ENCODE data around the gene ZNF385B.

ZNF385B gene

GRCh38 chr2:179702912-179703311 is 158.5 kb downstream of the ZNF385B start:
- no peaks in the 10 kb centered on the region for H3K4me1 ChIP-seq (ENCODE audit: insufficient read depth, low read length)
- H3K27me3 ChIP-seq (ENCODE audit: insufficient read depth, low read length, poor library complexity), result no peaks in the 10 kb centered on the region
- H3K27ac ChIP-seq (ENCODE audit: low read length), result no peak overlapping the region
- no peak for DNase-seq
- H2AFZ ChIP-seq (ENCODE audit: low read depth, low read length), result no peak overlapping the region
- no peaks in the 10 kb centered on the region for H4K20me1 ChIP-seq (ENCODE audit: insufficient read depth, low read length)
- H3K4me2 ChIP-seq (ENCODE audit: insufficient read depth, low read length), result no peak overlapping the region
- TF ChIP-seq EZH2 (IDR thresholded peaks at IDR 0.05; ENCODE audit: borderline replicate concordance, low read depth, low read length, severe bottlenecking) (no peak), CTCF (IDR thresholded peaks at IDR 0.05; ENCODE audit: borderline replicate concordance, extremely low read depth, low read length, poor library complexity, severe bottlenecking) (no peak)
- ATAC-seq (ENCODE audit: insufficient read depth, low read depth), result no peak
- no peaks in the 10 kb centered on the region for H3K9me3 ChIP-seq (ENCODE audit: insufficient read depth, low read length, severe bottlenecking)
- no peaks in the 10 kb centered on the region for H3K36me3 ChIP-seq (ENCODE audit: insufficient read depth, low read length)
- no peak overlapping the region for H3K9ac ChIP-seq (ENCODE audit: low read depth, low read length)
- H3K4me3 ChIP-seq (ENCODE audit: low read depth in 1 of 2, low read length in 2 of 2), result no peak overlapping the region
- no peaks in the 10 kb centered on the region for H3K79me2 ChIP-seq (ENCODE audit: insufficient read depth, low read length)

- no peak overlapping the region for H2AFZ ChIP-seq (ENCODE audit: low read depth, low read length)
- H3K4me1 ChIP-seq (ENCODE audit: insufficient read depth, low read length), result no peaks in the 10 kb centered on the region
- H3K4me3 ChIP-seq (ENCODE audit: low read depth in 1 of 2, low read length in 2 of 2), result no peak overlapping the region
- DNase-seq (no peak), ATAC-seq (ENCODE audit: insufficient read depth, low read depth) (no peak)
- no peak for TF ChIP-seq CTCF (IDR thresholded peaks at IDR 0.05; ENCODE audit: borderline replicate concordance, extremely low read depth, low read length, poor library complexity, severe bottlenecking)
- no peak for TF ChIP-seq EZH2 (IDR thresholded peaks at IDR 0.05; ENCODE audit: borderline replicate concordance, low read depth, low read length, severe bottlenecking)
- no peak overlapping the region for H3K27ac ChIP-seq (ENCODE audit: low read length)
- H3K79me2 ChIP-seq (ENCODE audit: insufficient read depth, low read length), result no peaks in the 10 kb centered on the region
- no peak overlapping the region for H3K4me2 ChIP-seq (ENCODE audit: insufficient read depth, low read length)
- H4K20me1 ChIP-seq (ENCODE audit: insufficient read depth, low read length), result no peaks in the 10 kb centered on the region
- H3K9ac ChIP-seq (ENCODE audit: low read depth, low read length), result no peak overlapping the region
- H3K36me3 ChIP-seq (ENCODE audit: insufficient read depth, low read length), result no peaks in the 10 kb centered on the region
- H3K27me3 ChIP-seq (ENCODE audit: insufficient read depth, low read length, poor library complexity), result no peaks in the 10 kb centered on the region
- no peaks in the 10 kb centered on the region for H3K9me3 ChIP-seq (ENCODE audit: insufficient read depth, low read length, severe bottlenecking)
Measured at GRCh38 chr2:179701524-179702110, 159.8 kb downstream of the ZNF385B start.

- Histone ChIP-seq H3K4me1 (ENCODE audit: insufficient read depth, low read length) (no peaks in the 10 kb centered on the region), H3K27me3 (ENCODE audit: insufficient read depth, low read length, poor library complexity) (no peaks in the 10 kb centered on the region), H3K9ac (ENCODE audit: low read depth, low read length) (no peak overlapping the region), H3K79me2 (ENCODE audit: insufficient read depth, low read length) (no peaks in the 10 kb centered on the region), H3K4me2 (ENCODE audit: insufficient read depth, low read length) (no peak overlapping the region), H3K9me3 (ENCODE audit: insufficient read depth, low read length, severe bottlenecking) (no peaks in the 10 kb centered on the region), H3K27ac (ENCODE audit: low read length) (no peak overlapping the region), H3K4me3 (ENCODE audit: low read depth in 1 of 2, low read length in 2 of 2) (no peak overlapping the region), H2AFZ (ENCODE audit: low read depth, low read length) (no peak overlapping the region), H4K20me1 (ENCODE audit: insufficient read depth, low read length) (no peaks in the 10 kb centered on the region), H3K36me3 (ENCODE audit: insufficient read depth, low read length) (no peaks in the 10 kb centered on the region)
- TF ChIP-seq CTCF (IDR thresholded peaks at IDR 0.05; ENCODE audit: borderline replicate concordance, extremely low read depth, low read length, poor library complexity, severe bottlenecking), result no peak
- TF ChIP-seq EZH2 (IDR thresholded peaks at IDR 0.05; ENCODE audit: borderline replicate concordance, low read depth, low read length, severe bottlenecking), result no peak
- DNase-seq, result no peak
- ATAC-seq (ENCODE audit: insufficient read depth, low read depth), result no peak
Measured at GRCh38 chr2:179695486-179695885, 165.9 kb downstream of the ZNF385B start.

- Histone ChIP-seq H3K4me2 (ENCODE audit: insufficient read depth, low read length) (no peak overlapping the region), H3K27ac (ENCODE audit: low read length) (no peak overlapping the region), H3K4me3 (ENCODE audit: low read depth in 1 of 2, low read length in 2 of 2) (no peak overlapping the region), H2AFZ (ENCODE audit: low read depth, low read length) (no peak overlapping the region), H3K4me1 (ENCODE audit: insufficient read depth, low read length) (no peaks in the 10 kb centered on the region), H3K36me3 (ENCODE audit: insufficient read depth, low read length) (no peaks in the 10 kb centered on the region), H4K20me1 (ENCODE audit: insufficient read depth, low read length) (no peaks in the 10 kb centered on the region), H3K27me3 (ENCODE audit: insufficient read depth, low read length, poor library complexity) (no peaks in the 10 kb centered on the region), H3K9ac (ENCODE audit: low read depth, low read length) (no peak overlapping the region), H3K79me2 (ENCODE audit: insufficient read depth, low read length) (no peaks in the 10 kb centered on the region), H3K9me3 (ENCODE audit: insufficient read depth, low read length, severe bottlenecking) (no peaks in the 10 kb centered on the region)
- ATAC-seq (ENCODE audit: insufficient read depth, low read depth) (no peak), DNase-seq (no peak)
- no peak for TF ChIP-seq EZH2 (IDR thresholded peaks at IDR 0.05; ENCODE audit: borderline replicate concordance, low read depth, low read length, severe bottlenecking)
- no peak for TF ChIP-seq CTCF (IDR thresholded peaks at IDR 0.05; ENCODE audit: borderline replicate concordance, extremely low read depth, low read length, poor library complexity, severe bottlenecking)
Measured at GRCh38 chr2:179694963-179695362, 166.4 kb downstream of the ZNF385B start.

All from DND-41 (cell line).